Measurements from ENCODE around the gene HDAC4. TPM values are rescaled to one million over a fixed set of nuclear protein-coding genes. Genes with fewer than 3 reads are reported as not detected.

Gene HDAC4
- total and polyA plus RNA-seq, 10 of the 15 experiments (the other 5 are each of a cell fraction or from before 2014, with no cell fraction given) = 0.22 to 15.7 (median 4.8) TPM

- SMC1A ChIA-PET (ENCODE audit: uncharacterized antibody, unreplicated experiment) = no interaction called here
Observed at GRCh38 chr2:239151201-239152131, 249.4 kb downstream of the HDAC4 start.

More at GRCh38 chr2:239151201-239152131, 249.4 kb downstream of the HDAC4 start:
- Histone ChIP-seq H3K27ac (ENCODE audit: control insufficient read depth, insufficient read depth) (no peak overlapping the region), H3K9me3 (replicated peaks; ENCODE audit: control insufficient read depth, insufficient read depth, low read length) (no peaks in the 10 kb centered on the region), H3K4me1 (ENCODE audit: control insufficient read depth, insufficient read depth, low read length) (no peaks in the 10 kb centered on the region), H3K36me3 (ENCODE audit: control insufficient read depth in 2 of 2, insufficient read depth in 2 of 2, low read length in 1 of 2) (no peaks in the 10 kb centered on the region), H3K4me3 (no peak overlapping the region), H3K27me3 (replicated peaks in 1 of 2; ENCODE audit: control insufficient read depth in 2 of 2, insufficient read depth in 2 of 2, low read length in 1 of 2) (no peaks in the 10 kb centered on the region), H4K20me1 (ENCODE audit: control insufficient read depth, insufficient read depth) (no peaks in the 10 kb centered on the region), H2AFZ (ENCODE audit: control insufficient read depth, low read depth, low read length) (no peak overlapping the region), H3K79me2 (ENCODE audit: control insufficient read depth, insufficient read depth, low read length) (no peaks in the 10 kb centered on the region), H3K4me2 (ENCODE audit: control insufficient read depth, insufficient read depth) (no peak overlapping the region), H3K9ac (ENCODE audit: control insufficient read depth, insufficient read depth, low read length) (no peak overlapping the region)
- RAD21 ChIA-PET (ENCODE audit: unreplicated experiment) = no interaction called here
- ATAC-seq = no peak
- 84% methylated on average over 16 of the region's 16 CpGs for WGBS (ENCODE audit: insufficient coverage, insufficient replicate concordance, low lambda C conversion rate, missing lambda C conversion rate)
- intact Hi-C loops (cut with micrococcal nuclease; ENCODE audit: unreplicated experiment) = no loop called here
- no TSS peak for BruUV-seq (replicated peaks)
- TF ChIP-seq HCFC1 (IDR thresholded peaks at IDR 0.05; ENCODE audit: low read length) (no peak), ZNF24 (IDR thresholded peaks at IDR 0.05) (no peak), TCF3 (IDR thresholded peaks at IDR 0.05; ENCODE audit: borderline replicate concordance, insufficient read depth, low read depth, low read length) (no peak), E2F4 (IDR thresholded peaks at IDR 0.05; ENCODE audit: low read depth, low read length) (no peak), KDM1A (IDR thresholded peaks at IDR 0.05; ENCODE audit: borderline replicate concordance) (no peak), ZBTB11 (CRISPR knock-in tag; IDR thresholded peaks at IDR 0.05) (no peak), ZBED1 (IDR thresholded peaks at IDR 0.05; ENCODE audit: borderline replicate concordance) (no peak), EGR1 (IDR thresholded peaks at IDR 0.05; ENCODE audit: borderline replicate concordance in 1 of 2, low read depth in 2 of 2, low read length in 2 of 2) (no peak), EZH2 (IDR thresholded peaks at IDR 0.05; ENCODE audit: borderline replicate concordance, control insufficient read depth, low read depth, low read length) (no peak), EP300 (IDR thresholded peaks at IDR 0.05; ENCODE audit: borderline replicate concordance in 1 of 2, control insufficient read depth in 1 of 2, low read depth in 2 of 2, low read length in 2 of 2) (no peak), ATF2 (IDR thresholded peaks at IDR 0.05; ENCODE audit: low read length) (no peak), SPI1 (IDR thresholded peaks at IDR 0.05; ENCODE audit: borderline replicate concordance, insufficient read depth, low read depth, low read length) (no peak), CREB1 (IDR thresholded peaks at IDR 0.05; ENCODE audit: low read depth) (no peak), SIN3A (IDR thresholded peaks at IDR 0.05; ENCODE audit: low read depth, low read length) (no peak), MTA3 (IDR thresholded peaks at IDR 0.05; ENCODE audit: borderline replicate concordance, low read length) (no peak), CHD2 (IDR thresholded peaks at IDR 0.05; ENCODE audit: borderline replicate concordance, low read depth, low read length) (no peak), NR2F1 (conservative IDR thresholded peaks at IDR 0.05) (no peak), KAT2A (conservative IDR thresholded peaks at IDR 0.05; ENCODE audit: control insufficient read depth, low read depth, low read length) (no peak), YBX1 (IDR thresholded peaks at IDR 0.05) (no peak)
- POLR2A ChIA-PET = no interaction called here
- CTCF ChIA-PET = no interaction called here
- FAIRE-seq = no peak
- in situ Hi-C loops (cut with MboI) = no loop called here
- DNase-seq (ENCODE audit: low read depth, low spot score) = no peak

All from GM12878 (cell line).